Spinal cord (tissue), 10 donors: ENCODE measurements around the gene NUAK1. TPM values are rescaled to one million over a fixed set of nuclear protein-coding genes. Genes with fewer than 3 reads are reported as not detected.
"Not testable (repeated sequence)": the region's sequence is repeated elsewhere in the genome, so short reads cannot be mapped to it uniquely, and the experiment has no call there.

Experiments used
- DNase-seq, 6 donors: peaks; one replicate each; pipeline versions ENCODE4 v3.0.0 to v3.0.0-alpha.2; 2013 to 2015; ENCODE audit warnings: low spot score in 6 of 6, low read depth in 4 of 6
- H3K27ac ChIP-seq: one replicate; pipeline ENCODE4 v1.5.1; 2013; ENCODE audit warnings: low read depth, low read length, control low read depth
- H3K27me3 ChIP-seq: one replicate; pipeline ENCODE4 v1.6.1; 2013; ENCODE audit warnings: low read length; ENCODE audit not compliant: control insufficient read depth, insufficient read depth
- H3K36me3 ChIP-seq: one replicate; pipeline ENCODE4 v1.6.1; 2013; ENCODE audit warnings: low read length; ENCODE audit not compliant: control insufficient read depth, insufficient read depth
- H3K4me1 ChIP-seq: one replicate; pipeline ENCODE4 v1.6.1; 2013; ENCODE audit warnings: low read length; ENCODE audit not compliant: control insufficient read depth, insufficient read depth
- H3K4me3 ChIP-seq: one replicate; pipeline ENCODE4 v1.5.1; 2013; ENCODE audit warnings: low read depth, low read length, control low read depth
- H3K9me3 ChIP-seq: one replicate; pipeline ENCODE4 v1.6.1; 2013; ENCODE audit warnings: low read length; ENCODE audit not compliant: control insufficient read depth, insufficient read depth
- WGBS: methylation state at CpG from one replicate; pipeline ENCODE4 v1.1.5; 2013; ENCODE audit warnings: missing lambda C conversion rate; ENCODE audit not compliant: insufficient coverage; 5-methylcytosine and 5-hydroxymethylcytosine counted together
- polyA plus RNA-seq, 2 donors: library from polyadenylated mRNA; unstranded; fragments of 120-200 nt; gene quantifications; one replicate each; pipeline ENCODE4 v1.2.1, GENCODE V29; 2013; ENCODE audit not compliant: insufficient read length in 2 of 2
- total RNA-seq, 2 donors: library from RNA; depleted of rRNA in 1 of 2; stranded (reverse); fragments of 120-200 nt in 1 of 2; fragments of >200 nt in 1 of 2; gene quantifications; one replicate each; pipeline versions ENCODE4 v1.2.3 to v1.2.4, GENCODE V29; 2013 to 2014
- donor health status: healthy.

NUAK1 gene
- total and polyA plus RNA-seq, 4 donors: 20.1 to 57.9 (median 31.9) TPM

DNA sequence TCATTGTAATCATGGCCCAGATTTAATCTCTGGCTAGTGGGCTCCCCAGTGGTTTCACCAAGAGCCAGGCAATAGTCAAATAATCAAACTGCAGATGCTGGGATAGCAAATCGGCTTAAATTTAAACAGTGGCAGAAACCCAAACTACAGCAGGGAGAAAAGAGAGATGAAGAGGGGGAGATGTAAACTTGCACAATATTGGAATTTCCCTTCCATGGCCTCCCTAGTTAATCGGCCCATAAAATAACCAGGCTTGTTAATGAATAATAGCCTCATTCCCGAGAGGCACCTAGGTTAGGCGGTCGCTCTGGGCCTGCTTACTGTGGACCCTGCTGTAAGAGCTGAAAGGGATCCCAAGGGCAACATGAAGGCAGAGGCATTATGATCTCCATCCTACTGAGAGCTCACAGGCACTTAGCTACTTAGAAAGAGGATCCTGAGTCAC, 116.2 kb downstream of the NUAK1 start:
- H3K36me3 ChIP-seq: no peaks in the 10 kb centered on the region
- H3K4me3 ChIP-seq: no peak overlapping the region
- WGBS: 75% methylated on average over 4 of the region's 5 CpGs
- H3K4me1 ChIP-seq: no peaks in the 10 kb centered on the region
- DNase-seq: peak in 2 of 6 donors; percentile 7 to 78
- peaks cover 4% of the 10 kb centered on the region for H3K9me3 ChIP-seq
- no peak overlapping the region for H3K27ac ChIP-seq
- no peaks in the 10 kb centered on the region for H3K27me3 ChIP-seq

GRCh38 chr12:106021516-106021915, 117.2 kb downstream of the NUAK1 start:
- WGBS: 78% methylated on average over 4 of the region's 5 CpGs

DNA sequence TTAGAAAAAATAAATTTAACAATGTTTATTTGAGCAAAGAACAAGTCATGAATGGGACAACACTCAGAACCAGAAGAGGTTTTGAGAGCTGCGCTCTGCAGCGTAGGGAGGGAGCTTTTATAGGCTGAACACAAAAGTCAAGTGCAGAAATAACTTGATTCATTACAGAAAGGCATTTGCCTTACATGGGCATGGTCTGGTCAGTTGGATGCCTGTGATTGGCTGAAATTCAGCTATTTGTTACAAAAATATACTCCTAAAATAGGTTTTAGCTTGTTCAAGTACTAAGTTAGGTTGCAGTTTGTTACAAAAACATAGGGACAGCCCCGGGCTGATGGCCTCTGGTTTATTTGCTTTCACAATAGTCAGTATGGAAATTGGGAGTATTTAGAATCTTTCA, 118.0 kb downstream of the NUAK1 start:
- H3K4me3 ChIP-seq: no peak overlapping the region
- WGBS: 78% methylated on average over 2 of the region's 3 CpGs
- no peak overlapping the region for H3K27ac ChIP-seq
- DNase-seq: no peak
- no peaks in the 10 kb centered on the region for H3K27me3 ChIP-seq
- peaks cover 4% of the 10 kb centered on the region for H3K9me3 ChIP-seq
- no peaks in the 10 kb centered on the region for H3K4me1 ChIP-seq
- H3K36me3 ChIP-seq: no peaks in the 10 kb centered on the region

More at GRCh38 chr12:106021516-106021915, 117.2 kb downstream of the NUAK1 start:
- peaks cover 4% of the 10 kb centered on the region for H3K9me3 ChIP-seq
- H3K4me1 ChIP-seq: no peaks in the 10 kb centered on the region
- no peak overlapping the region for H3K27ac ChIP-seq
- H3K27me3 ChIP-seq: no peaks in the 10 kb centered on the region
- no peak overlapping the region for H3K4me3 ChIP-seq
- no peak for DNase-seq
- H3K36me3 ChIP-seq: no peaks in the 10 kb centered on the region

DNA sequence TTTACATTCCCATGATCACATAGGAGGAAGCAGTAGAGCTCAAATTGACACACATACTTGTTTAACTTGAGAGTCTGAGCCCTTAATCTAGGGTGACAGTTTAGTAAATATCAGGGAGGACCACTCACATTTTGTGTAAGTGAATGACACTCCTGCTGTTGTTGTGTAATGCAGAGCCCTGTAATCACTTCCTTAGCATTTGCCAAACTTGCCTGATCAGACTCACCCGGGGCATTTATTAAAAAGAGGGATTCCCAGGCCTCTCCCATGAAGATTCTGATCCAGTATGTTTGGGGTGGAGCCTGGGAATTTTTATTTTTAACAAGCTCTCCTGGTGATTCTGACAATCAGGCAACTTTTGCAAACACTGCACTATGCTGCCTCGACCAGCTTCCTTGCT, 119.6 kb downstream of the NUAK1 start:
- no peaks in the 10 kb centered on the region for H3K36me3 ChIP-seq
- H3K9me3 ChIP-seq: peaks cover 4% of the 10 kb centered on the region
- no peaks in the 10 kb centered on the region for H3K4me1 ChIP-seq
- WGBS: 100% methylated on average over 1 of the region's 2 CpGs
- no peak overlapping the region for H3K4me3 ChIP-seq
- DNase-seq: no peak
- H3K27ac ChIP-seq: no peak overlapping the region
- H3K27me3 ChIP-seq: no peaks in the 10 kb centered on the region

- DNase-seq: no peak
- H3K27me3 ChIP-seq: no peaks in the 10 kb centered on the region
- whole genome bisulfite sequencing: no CpG with 5 or more reads among the region's 1 CpG
- no peak overlapping the region for H3K27ac ChIP-seq
- H3K4me1 ChIP-seq: no peaks in the 10 kb centered on the region
- H3K36me3 ChIP-seq: no peaks in the 10 kb centered on the region
- peaks cover 4% of the 10 kb centered on the region for H3K9me3 ChIP-seq
- H3K4me3 ChIP-seq: no peak overlapping the region
Observed at GRCh38 chr12:106018286-106018685, 120.5 kb downstream of the NUAK1 start.

- not testable (repeated sequence) for DNase-seq, H3K4me1 ChIP-seq, H3K27ac ChIP-seq, H3K36me3 ChIP-seq, H3K9me3 ChIP-seq, H3K27me3 ChIP-seq, H3K4me3 ChIP-seq
- WGBS: 95% methylated on average over 5 of the region's 7 CpGs
Observed at GRCh38 chr12:106016601-106017278, 122.0 kb downstream of the NUAK1 start.

GRCh38 chr12:106015646-106016045, 123.1 kb downstream of the NUAK1 start:
- Histone ChIP-seq H3K27ac (no peak overlapping the region), H3K4me1 (no peaks in the 10 kb centered on the region), H3K4me3 (no peak overlapping the region), H3K36me3 (no peaks in the 10 kb centered on the region), H3K27me3 (no peaks in the 10 kb centered on the region), H3K9me3 (peaks cover 4% of the 10 kb centered on the region)
- 100% methylated on average over 7 of the region's 12 CpGs for WGBS
- DNase-seq: no peak

GRCh38 chr12:106013941-106014340, 124.8 kb downstream of the NUAK1 start:
- Histone ChIP-seq H3K4me1 (no peaks in the 10 kb centered on the region), H3K9me3 (peaks cover 4% of the 10 kb centered on the region), H3K27ac (no peak overlapping the region), H3K27me3 (no peaks in the 10 kb centered on the region), H3K36me3 (no peaks in the 10 kb centered on the region), H3K4me3 (no peak overlapping the region)
- DNase-seq: no peak
- 96% methylated on average over 2 of the region's 4 CpGs for WGBS
